GM19351 (cell line): Measurements from ENCODE around the gene UQCR10.

Source experiments
- ATAC-seq: cut with Tn5 transposase; IDR thresholded peaks from one replicate; pipeline ENCODE4 v1.9.1; 2021; ENCODE audit warnings: mild to moderate bottlenecking, moderate library complexity; ENCODE audit not compliant: unreplicated experiment

Gene UQCR10

DNA sequence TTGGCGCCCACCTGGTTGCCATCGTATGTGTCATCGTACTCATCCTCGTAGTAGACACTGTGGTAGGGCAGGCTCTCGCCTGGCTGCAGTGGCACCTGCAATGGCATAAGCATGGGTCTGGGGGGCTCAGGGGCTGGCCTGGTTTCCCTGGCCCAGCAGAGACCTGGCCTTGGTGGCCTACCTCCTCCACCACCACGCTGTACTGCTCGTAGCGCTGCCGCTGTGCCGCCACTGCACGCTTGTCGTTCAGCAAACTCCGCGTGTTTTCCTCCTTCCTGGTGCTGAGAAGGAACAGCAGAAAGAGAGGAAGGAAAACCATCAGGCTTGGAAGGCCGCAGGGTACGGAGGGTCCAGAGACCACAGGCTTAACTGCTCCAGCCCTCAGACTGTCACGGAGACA is 26.2 kb downstream of the UQCR10 start:
- no peak for ATAC-seq

DNA sequence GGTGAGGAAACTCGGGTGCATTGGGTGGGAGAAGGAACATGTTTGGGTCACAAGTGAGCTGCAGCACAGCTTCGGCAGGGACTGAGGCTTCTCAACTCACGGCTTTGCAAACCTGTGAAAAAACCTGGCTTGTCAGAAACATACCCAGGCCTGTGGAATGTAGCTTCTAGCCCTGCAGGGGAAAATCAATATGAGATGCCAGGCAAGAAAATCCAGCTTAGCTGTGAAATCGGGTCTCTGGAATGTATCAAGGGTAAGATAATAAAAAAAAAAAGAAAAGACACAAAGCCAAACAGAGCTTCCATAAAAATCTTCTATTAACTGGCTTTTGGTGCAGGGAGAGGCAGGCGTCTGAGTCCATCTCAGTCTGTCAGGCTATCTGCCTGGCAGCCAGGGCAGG is 28.5 kb downstream of the UQCR10 start:
- no peak for ATAC-seq

DNA sequence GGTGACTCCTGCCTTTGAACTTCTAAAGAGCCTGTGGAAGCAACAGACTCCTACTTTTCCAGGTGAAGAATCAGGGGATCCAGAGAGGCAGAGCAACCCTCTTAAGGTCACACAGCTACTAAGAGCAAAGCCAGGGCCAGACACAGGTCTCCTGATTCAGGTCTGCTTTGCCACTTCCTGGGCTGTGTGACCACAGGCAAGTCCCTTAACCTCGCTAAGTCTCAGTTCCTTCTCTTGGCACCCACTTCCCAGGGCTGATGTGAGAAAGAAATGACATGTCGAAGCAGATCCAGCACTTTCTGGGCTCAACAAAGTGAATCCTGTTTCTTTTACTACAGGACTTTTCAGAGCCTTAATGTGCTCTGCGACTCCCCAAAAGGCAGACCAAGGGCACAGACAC is 30.2 kb downstream of the UQCR10 start:
- ATAC-seq: no peak

DNA sequence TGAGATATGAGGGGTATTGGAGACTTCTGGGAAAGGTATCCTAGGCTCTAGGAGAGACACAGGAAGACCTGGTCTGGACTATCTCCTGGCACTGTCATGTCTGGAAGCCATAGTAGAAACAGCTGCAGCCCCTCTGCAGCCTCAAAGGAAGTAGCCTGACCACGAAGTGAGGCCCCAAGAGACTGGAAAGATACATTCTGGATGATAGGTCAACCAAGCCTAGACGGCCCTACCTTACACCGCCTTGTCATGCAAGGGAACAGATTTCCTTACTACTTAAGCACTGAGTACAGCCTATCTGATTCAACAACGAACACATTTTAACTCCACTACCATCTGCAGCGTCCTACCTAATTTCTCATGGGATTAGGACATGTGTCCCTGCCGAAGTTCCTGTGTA is 31.1 kb downstream of the UQCR10 start:
- no peak for ATAC-seq

DNA sequence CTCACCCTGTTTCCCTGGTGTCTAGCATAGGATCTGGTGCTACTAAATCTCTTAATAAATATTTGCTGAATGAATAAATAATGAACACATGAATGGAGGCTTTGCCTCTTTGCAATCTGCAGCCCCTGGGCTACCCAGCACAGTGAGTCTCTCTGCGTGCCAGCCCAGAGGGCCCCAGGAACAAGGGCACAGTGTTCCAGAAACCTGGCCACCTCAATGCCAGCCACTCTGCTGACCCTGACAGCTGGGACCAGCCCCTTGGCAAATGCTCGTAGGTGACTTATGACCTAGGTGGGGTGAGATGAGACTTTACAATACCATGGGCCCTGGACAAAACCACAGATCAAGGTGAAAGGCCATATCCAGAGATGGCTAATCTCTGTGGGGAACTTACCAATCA is 31.6 kb downstream of the UQCR10 start:
- ATAC-seq: no peak

DNA sequence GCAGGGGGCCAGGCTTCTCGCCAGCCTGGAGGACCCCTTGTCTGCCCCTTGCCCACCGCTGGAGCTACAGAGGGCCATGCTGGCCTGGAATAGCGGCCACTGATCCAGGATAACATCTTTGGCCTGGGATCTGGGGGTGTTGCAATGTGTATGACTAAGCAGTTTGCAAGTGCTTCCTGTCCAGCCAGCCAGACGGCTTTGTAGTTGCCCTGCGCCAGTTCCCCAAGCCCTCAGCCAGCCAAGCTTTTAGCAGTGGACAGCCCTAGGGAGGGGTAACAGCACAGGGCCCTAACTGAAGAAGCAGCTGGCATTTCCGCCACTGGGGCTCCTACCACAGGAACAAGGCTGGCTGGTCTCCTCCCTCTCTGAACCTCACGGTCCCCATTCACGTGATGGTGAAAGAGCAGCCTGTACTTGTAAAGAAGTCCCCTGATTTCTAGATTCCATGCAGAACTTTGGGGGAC is 32.1 kb downstream of the UQCR10 start:
- no peak for ATAC-seq

DNA sequence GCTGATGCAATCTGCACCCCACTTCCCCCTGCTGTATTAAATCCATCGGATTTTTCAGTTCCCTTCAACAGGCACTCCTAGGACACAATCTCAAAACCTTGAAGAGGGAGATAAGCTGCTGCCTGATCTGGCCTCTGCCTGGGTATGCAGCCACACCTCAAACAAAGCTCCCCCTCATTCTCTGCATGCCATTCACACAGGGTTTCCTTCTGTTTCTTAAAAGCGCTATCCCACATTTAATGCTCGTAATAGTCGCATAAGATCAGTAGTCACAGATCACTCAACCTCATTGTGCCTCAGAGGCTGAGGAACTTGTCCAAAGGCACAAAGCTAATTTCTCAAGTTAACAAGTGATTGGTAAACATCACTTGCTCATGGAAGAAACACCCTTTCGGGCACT is 34.0 kb downstream of the UQCR10 start:
- ATAC-seq: no peak

DNA sequence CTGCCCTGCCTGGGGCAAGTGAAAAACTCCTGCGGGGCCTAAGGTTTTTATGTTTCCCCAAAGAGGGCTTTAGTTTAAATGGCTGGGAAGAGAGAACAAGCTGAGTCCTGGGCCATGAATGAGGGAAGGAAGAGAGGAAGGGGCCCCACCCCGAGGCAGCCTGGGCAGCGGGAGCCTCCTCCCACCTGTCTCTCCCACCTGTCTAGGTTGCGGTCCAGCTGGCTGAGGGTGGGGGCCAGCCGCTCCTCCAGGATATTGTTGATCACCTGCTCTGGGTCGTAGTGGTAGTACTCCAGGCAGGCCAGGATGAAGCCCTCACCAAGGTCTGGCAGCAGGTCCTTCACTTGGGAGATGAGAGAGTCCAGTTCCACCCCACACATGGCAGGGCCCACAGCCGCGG is 34.6 kb downstream of the UQCR10 start:
- ATAC-seq: no peak

DNA sequence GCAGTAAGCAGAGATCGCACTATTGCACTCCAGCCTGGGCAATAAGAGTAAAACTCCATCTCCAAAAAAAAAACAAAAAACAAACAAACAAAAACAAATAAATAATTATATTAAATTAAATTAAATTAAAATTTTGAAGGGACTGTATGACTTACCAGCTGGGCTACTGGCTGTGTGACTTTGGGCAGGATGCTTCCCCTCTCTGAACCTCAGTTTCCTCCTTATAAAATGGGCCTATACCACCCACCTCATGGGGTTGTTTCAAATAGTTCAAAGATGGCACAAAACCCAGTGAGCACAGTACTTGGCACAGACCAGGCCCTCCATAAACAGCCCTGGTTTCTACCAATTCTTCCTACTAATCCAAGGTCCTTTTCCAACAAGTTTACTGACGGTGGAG is 36.0 kb downstream of the UQCR10 start:
- ATAC-seq: no peak

DNA sequence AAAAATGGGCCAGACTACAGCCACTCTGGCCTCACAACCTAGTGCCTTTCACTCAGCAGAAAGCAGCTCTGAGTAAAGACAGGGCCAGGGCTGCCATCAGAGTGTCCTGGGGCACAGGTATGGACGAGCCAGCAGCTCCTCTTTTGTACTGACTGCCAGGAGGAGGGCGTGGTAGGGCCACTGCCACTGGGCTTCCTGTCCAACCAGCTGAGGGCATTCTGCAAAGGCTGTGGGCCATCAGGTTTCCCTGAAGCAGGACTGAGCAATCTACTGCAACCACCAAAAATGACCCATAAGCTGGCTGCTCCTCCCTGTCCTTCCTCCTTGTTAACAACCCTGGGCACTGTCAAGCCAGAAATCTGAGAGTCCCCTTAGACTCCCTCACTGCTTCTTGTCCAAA is 37.8 kb downstream of the UQCR10 start:
- no peak for ATAC-seq

DNA sequence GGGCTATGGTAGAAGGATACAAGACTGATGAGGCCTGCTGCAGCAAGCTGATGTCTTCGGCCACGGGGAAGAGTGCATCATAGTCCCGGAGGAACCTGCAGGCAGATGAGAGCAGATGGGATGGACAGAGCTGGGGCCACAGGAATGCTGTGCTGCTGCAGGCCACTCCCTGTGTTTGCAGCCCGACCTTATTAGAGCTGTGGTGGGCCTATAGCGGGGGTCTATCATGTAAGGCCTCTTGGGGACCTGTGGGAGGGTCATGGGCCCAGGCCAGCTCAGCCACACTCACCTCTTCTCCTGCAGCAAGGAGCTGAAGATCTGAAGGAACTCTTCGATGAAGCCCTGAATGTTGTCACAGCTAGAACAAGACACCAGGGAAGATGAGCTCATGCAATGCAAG is 39.0 kb downstream of the UQCR10 start:
- ATAC-seq: no peak

DNA sequence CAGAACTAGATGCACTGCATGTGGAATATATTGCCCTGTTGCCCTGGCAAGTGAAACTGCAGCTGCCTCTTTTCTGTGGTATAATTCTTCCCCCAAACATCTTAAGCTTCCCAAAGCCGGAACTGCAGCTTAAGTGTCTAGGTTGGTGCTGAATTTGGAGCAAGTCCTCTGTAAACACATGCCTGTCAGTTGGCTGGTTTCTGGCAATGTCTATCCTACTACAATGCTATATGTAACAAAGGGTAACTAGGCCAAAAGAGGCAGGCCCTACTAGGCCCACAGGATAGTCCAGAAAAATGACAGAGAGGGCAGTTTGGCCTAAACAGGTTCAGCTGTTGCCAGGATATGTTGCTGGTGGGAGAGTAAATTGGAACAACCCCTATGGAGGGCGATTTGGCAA is 43.0 kb downstream of the UQCR10 start:
- no peak for ATAC-seq

DNA sequence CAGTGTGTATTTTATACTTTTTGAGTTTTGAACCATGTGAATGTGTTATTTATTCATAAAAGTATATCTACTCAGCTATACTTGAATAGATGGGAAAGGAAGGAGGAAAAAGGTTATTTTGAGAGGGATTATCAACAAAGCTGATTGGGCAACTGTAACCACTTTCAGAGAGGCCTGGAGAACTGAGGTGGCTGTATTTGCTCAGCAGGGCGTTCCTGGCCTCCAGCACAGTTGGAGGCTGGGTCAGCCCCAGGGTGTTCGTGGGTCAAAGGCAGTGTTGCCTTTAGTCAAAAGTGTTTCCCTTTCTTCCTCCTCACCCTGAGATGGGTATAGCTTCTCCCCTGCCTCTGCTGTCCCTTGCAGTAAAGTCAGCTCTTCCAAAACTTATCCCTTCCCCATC is 44.2 kb downstream of the UQCR10 start:
- ATAC-seq: no peak

DNA sequence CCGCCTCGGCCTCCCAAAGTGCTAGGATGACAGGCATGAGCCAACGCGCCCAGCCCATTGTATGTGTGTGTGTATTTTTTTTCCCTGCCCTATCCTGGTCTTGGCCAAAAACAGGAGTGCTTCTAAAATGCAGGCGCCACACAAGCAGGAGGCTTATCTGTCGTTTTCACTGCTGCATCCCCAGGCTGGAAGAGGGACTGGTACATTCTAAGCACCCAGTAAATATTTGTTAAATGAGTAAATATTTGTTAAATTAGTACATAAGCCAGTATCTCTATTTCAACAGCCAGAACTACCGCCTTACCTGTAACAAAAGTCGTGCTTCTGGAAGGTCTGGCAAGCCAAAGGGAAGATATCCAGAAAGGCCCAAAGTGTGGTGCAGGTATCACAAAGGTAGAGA is 46.0 kb downstream of the UQCR10 start:
- ATAC-seq: no peak

DNA sequence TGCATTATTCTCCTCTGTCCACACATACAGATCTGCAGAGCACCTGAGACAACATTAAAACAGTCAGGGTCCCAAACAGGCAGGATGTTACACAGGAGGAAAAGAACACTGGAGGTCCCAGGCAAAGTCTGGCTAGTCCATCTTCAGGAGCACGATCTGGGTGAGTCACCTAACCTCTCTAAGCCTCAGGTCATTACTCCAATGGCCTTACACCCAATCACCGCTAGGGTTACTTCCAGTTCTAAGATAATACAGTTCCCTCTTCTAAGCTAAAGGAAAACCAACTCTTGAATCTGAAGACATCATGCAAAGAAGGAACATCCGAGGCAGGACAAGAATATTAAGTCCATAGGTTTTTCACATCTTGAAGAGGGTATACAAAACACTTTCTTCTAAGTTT is 46.4 kb downstream of the UQCR10 start:
- ATAC-seq: no peak

DNA sequence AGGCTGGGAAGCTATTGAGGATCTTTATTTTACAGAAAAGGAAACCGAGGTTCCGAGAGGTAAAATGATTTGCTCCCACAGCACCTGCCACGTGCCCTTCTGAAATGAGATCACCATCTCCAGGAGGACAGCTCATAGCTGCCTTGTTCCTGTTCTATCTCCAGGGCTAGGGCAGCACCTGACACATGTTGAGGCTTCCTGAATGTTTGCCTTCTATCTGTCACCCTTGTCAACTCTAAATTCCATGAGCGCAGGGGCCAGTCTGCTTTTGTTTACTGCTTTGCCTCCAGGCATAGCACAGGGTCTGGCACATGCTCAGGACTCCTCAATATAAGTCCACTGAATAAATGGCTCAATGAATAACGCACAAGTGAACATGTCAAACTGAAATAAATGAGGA is 46.8 kb downstream of the UQCR10 start:
- no peak for ATAC-seq

DNA sequence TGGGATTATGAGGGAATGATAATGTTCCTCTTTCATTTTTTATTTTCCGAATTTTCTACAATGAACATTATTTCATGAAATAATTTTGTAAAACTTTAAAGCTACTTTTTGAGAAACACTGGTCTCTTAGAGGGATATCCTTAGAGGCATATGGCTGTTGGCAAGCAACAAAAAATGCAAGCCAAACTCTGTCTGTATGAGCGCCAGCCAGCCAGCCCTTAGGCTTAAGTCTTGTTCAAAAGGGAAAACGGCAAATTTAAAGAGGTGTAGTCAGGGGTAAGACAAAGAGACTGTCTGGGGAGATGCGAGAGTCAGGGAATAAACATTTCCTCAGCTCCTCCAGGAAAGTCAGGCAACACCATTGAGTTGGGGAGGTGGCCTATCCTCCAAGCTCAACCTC is 48.4 kb downstream of the UQCR10 start:
- no peak for ATAC-seq

DNA sequence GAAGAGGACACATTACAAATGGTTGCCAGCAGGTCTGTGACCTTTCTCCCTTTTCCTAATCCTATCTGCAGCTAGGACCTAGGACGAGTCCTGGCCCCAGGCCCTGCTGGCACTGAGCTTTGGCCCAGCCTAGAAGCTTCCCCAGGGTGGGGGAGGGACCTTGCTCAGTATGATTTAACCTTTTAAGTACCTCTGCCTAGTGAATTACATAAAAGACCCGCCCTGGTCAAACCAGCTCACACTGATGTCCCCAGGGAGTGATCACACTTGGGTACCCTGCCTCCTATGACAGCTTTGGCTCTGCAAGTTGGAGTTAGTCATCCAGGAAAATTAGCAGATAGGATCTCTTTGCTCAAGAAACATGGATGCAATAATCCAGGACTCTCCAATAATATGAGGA is 49.0 kb downstream of the UQCR10 start:
- ATAC-seq: no peak

DNA sequence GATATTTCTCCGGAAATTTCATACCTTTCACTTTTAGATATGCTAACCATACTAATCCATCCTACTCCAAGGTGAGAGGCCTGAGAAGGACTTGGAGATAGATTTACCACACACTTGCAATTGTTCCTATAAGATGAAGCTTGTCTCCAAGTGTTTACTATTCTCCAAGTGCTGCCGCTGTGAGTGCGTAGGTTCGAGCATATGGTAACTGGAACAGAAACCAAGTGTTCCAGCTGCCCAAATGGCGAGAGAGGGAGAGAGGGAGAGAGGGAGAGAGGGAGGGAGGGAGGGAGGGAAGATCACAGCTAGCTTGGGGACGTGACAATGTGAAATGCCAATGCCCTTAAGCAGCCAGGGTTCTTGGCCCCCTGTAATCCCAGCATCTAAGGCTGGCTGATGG is 49.4 kb downstream of the UQCR10 start:
- ATAC-seq: no peak

DNA sequence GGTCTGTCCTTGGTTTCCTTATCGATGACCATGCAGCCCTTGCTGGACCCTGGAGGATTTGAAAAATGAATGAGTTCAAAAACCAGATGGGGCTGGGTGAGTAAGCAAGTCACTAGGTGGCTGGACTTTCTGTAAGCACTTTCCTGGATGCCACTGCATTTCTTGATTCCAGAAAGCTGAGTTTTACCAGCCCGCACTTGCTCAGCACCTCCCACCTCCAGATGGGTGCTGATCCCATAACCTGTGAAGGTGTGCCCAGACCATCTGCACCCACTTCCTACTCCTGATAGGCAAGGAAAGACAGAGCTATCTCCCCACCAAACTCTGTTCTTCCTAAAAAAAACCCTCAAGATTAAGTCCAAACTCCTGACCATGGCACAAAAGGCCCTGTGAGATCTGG is 49.8 kb downstream of the UQCR10 start:
- no peak for ATAC-seq

DNA sequence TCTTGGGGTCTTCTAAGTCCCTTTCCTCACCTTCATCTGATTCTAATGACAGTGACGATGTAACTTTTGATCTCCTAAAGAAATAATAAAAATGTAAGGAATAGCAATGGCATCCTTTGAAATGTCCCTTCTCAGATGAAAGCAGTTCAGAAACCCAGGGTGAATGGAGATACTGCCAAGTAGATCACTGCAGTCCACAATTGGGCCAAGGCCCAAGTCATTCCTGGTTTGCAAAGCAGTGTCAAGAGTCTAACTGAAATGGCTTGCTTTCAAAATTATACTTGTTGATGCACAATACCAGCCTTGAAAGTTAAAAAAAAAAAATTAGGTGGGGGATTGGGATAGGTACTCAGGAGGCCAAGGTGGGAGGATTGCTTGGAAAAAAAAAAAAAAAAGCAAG is 50.6 kb downstream of the UQCR10 start:
- no peak for ATAC-seq

DNA sequence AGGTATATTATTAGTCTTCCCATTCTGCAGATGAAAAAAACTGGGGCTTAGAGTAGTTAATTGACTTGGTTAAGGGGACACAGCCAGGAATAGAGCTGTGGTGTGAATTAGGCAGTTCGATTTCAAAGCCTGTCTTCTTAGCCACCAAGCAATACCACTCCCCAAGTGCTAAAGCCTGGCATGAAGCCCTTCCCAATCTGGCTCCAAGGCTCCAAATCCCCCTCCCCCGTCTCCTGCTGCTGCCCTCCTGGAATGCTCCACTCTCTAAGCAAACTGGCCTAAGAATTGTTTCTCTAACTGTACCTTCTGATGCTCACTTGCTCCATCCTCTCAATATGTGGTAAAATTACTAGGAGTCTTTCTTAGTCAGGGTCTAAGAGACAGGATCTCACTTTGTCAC is 52.3 kb downstream of the UQCR10 start:
- no peak for ATAC-seq
